Measurements from ENCODE around the gene ELAVL1.

DNA sequence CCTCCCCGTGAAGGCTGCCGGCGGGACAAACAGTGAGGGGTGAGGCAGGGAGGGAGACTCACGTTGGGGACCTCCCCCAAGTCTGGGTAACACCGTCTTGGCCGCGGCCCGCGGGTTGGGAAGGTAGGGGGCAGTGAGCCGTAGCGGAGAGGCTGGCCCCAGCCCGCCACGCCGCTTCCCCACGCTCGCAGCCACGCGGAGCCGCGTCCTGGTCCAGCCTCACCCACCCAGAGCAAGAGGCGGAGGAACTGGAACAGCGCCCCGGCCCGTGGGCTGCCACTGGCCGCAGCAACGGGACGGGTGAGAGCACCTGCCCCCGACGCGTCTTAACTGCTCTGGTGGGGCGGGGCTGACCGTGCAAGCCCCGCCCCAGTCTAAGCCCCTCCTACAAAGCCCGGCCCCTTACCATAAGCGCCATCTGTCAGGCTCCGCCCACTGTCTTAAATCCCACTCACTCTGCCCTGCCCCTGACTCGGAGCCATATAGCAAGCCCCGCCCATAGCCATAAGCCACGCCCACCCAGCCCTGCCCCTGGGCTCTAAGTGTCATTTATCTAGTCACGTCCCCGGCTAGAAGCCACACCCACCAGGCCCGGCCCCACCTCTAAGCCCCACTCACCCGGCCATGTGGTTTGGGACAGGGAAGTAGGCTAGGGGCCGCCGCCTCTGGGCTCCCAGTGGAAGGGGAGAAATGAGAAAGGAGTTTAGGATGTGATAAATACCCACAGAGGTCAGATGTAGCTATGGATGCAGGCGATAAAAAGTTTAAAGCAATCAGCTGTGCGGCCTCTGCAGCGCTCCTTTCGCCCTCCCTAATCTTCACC, 45.0 kb upstream of the ELAVL1 start:
- TF ChIP-seq, protein P1, sequence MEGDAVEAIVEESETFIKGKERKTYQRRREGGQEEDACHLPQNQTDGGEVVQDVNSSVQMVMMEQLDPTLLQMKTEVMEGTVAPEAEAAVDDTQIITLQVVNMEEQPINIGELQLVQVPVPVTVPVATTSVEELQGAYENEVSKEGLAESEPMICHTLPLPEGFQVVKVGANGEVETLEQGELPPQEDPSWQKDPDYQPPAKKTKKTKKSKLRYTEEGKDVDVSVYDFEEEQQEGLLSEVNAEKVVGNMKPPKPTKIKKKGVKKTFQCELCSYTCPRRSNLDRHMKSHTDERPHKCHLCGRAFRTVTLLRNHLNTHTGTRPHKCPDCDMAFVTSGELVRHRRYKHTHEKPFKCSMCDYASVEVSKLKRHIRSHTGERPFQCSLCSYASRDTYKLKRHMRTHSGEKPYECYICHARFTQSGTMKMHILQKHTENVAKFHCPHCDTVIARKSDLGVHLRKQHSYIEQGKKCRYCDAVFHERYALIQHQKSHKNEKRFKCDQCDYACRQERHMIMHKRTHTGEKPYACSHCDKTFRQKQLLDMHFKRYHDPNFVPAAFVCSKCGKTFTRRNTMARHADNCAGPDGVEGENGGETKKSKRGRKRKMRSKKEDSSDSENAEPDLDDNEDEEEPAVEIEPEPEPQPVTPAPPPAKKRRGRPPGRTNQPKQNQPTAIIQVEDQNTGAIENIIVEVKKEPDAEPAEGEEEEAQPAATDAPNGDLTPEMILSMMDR (IDR thresholded peaks at IDR 0.05): no peak
- no peak for TF ChIP-seq POLR2A (IDR thresholded peaks at IDR 0.05)
